NK-92 (cell line): ENCODE data around the gene SMPDL3A.

Experiments
- DNase-seq: peaks from one replicate; lab custom pipeline; 2025; ENCODE audit not compliant: unreplicated experiment; lab: John Stamatoyannopoulos, UW

SMPDL3A gene

GRCh38 chr6:122853259-122853995, 64.4 kb downstream of the SMPDL3A start:
- DNase-seq: no peak
